ENCODE data around the gene PPP1R37.

- no peak for TF ChIP-seq CTCF (IDR thresholded peaks at IDR 0.05)
- no peak for TF ChIP-seq POLR2A (IDR thresholded peaks at IDR 0.05)
These were observed 7.9 kb downstream of the PPP1R37 start for GRCh38 chr19:45100846-45101252.

All from thyroid gland (tissue), 4 donors.